A673 (cell line): Measurements from ENCODE around the gene CLASP1. TPM values are rescaled to one million over a fixed set of nuclear protein-coding genes. Genes with fewer than 3 reads are reported as not detected.
"Not testable (repeated sequence)": the region's sequence is repeated elsewhere in the genome, so short reads cannot be mapped to it uniquely, and the experiment has no call there.

Experiments
- BruUV-seq: library from RNA; stranded (reverse); fragments of 400-500 nt; replicated peaks from 2 replicates; lab custom pipeline; 2021; lab: Mats Ljungman, UMichigan
- CTCF ChIA-PET: fragments of 300-600 bp; sonication (Branson Sonifier 250); formaldehyde crosslinking; loops from one replicate; lab custom pipeline; 2022; ENCODE audit warnings: antibody characterized with exemption; lab: Charles Lee
- POLR2A ChIA-PET: fragments of 300-600 bp; sonication (Branson Sonifier 250); formaldehyde crosslinking; loops from one replicate; lab custom pipeline; 2022; ENCODE audit warnings: antibody characterized with exemption; ENCODE audit not compliant: low non-redundant PET; lab: Charles Lee
- DNase-seq: peaks from one replicate; pipeline ENCODE4 v3.0.0-alpha.2; 2015; ENCODE audit warnings: low spot score
- H3K27ac ChIP-seq: fragments of 200-600 bp; sonication (generic); 2 replicates; pipeline ENCODE4 v1.5.1; 2016; ENCODE audit warnings: mixed run types, low read depth, mild to moderate bottlenecking, mixed read lengths, antibody characterized with exemption, low read length; ENCODE audit not compliant: poor library complexity, severe bottlenecking
- H3K27me3 ChIP-seq: fragments of 200-600 bp; sonication (generic); replicated peaks from 2 replicates; pipeline ENCODE4 v1.6.1; 2017; ENCODE audit warnings: mixed run types, low read depth, mild to moderate bottlenecking, mixed read lengths, antibody characterized with exemption, low read length; ENCODE audit not compliant: insufficient read depth, poor library complexity
- H3K36me3 ChIP-seq: fragments of 200-600 bp; sonication (generic); 2 replicates; pipeline ENCODE4 v1.6.1; 2016; ENCODE audit warnings: mixed run types, mild to moderate bottlenecking, mixed read lengths, antibody characterized with exemption, low read length; ENCODE audit not compliant: insufficient read depth, poor library complexity, severe bottlenecking
- H3K4me1 ChIP-seq: fragments of 200-600 bp; sonication (generic); 2 replicates; pipeline ENCODE4 v1.6.1; 2017; ENCODE audit warnings: mixed run types, mild to moderate bottlenecking, mixed read lengths, antibody characterized with exemption, low read length; ENCODE audit not compliant: insufficient read depth, poor library complexity, severe bottlenecking
- H3K4me3 ChIP-seq: fragments of 200-600 bp; sonication (generic); 2 replicates; pipeline ENCODE4 v1.5.1; 2016; ENCODE audit warnings: low read depth, mixed run types, mild to moderate bottlenecking, mixed read lengths, low read length; ENCODE audit not compliant: poor library complexity, severe bottlenecking
- H3K9me3 ChIP-seq: fragments of 200-600 bp; sonication (generic); 2 replicates; pipeline ENCODE4 v1.6.1; 2016; ENCODE audit warnings: mixed run types, low read depth, mild to moderate bottlenecking, mixed read lengths, antibody characterized with exemption, low read length; ENCODE audit not compliant: poor library complexity, severe bottlenecking
- CTCF ChIP-seq: fragments of 300-800, 200-600 bp; sonication (generic); conservative IDR thresholded peaks from 2 replicates; pipeline ENCODE4 v1.5.1; 2017; ENCODE audit warnings: low read depth, mild to moderate bottlenecking, antibody characterized with exemption, low read length, moderate library complexity, mixed read lengths
- EZH2 ChIP-seq: fragments of 200-600 bp; sonication (generic); IDR thresholded peaks from 2 replicates; pipeline ENCODE4 v1.6.1; 2017; ENCODE audit warnings: borderline replicate concordance, low read depth, mild to moderate bottlenecking, mixed read lengths, antibody characterized with exemption, low read length; ENCODE audit not compliant: poor library complexity, severe bottlenecking
- intact Hi-C: fragments of 100-400 bp; cut with micrococcal nuclease; formaldehyde crosslinking; loops from one replicate; pipeline ENCODE4 v1.10.0; 2022; ENCODE audit not compliant: unreplicated experiment
- total RNA-seq: library from RNA; stranded (reverse); gene quantifications from 2 replicates; pipeline ENCODE4 v1.2.3, GENCODE V29; 2021

CLASP1 gene
- total RNA-seq, 1 experiment from 2014 or later = 69.1 TPM

- no peaks in the 10 kb centered on the region for H3K9me3 ChIP-seq
- no peak for TF ChIP-seq CTCF
- TF ChIP-seq EZH2 = no peak
- intact Hi-C loops = no loop called here
- no peaks in the 10 kb centered on the region for H3K36me3 ChIP-seq
- no peak overlapping the region for H3K27ac ChIP-seq
- POLR2A ChIA-PET = no interaction called here
- no peak overlapping the region for H3K4me3 ChIP-seq
- H3K4me1 ChIP-seq = no peaks in the 10 kb centered on the region
- no TSS peak for BruUV-seq
- H3K27me3 ChIP-seq = peaks cover 3% of the 10 kb centered on the region
- CTCF ChIA-PET = no interaction called here
- no peak for DNase-seq
Measured at GRCh38 chr2:121316986-121317385, 332.3 kb downstream of the CLASP1 start.

- peaks cover 10% of the 10 kb centered on the region for H3K27me3 ChIP-seq
- BruUV-seq, CTCF ChIA-PET, DNase-seq, H3K4me1 ChIP-seq, intact Hi-C loops, H3K9me3 ChIP-seq, H3K4me3 ChIP-seq, H3K27ac ChIP-seq, POLR2A ChIA-PET, H3K36me3 ChIP-seq: not testable (repeated sequence)
Measured at GRCh38 chr2:121313701-121314100, 335.6 kb downstream of the CLASP1 start.

- ChIA-PET POLR2A (no interaction called here), CTCF (no interaction called here)
- intact Hi-C loops = no loop called here
- no peak overlapping the region for H3K27ac ChIP-seq
- no peaks in the 10 kb centered on the region for H3K4me1 ChIP-seq
- H3K36me3 ChIP-seq = no peaks in the 10 kb centered on the region
- no peak for TF ChIP-seq CTCF
- no peak for TF ChIP-seq EZH2
- BruUV-seq = no TSS peak
- DNase-seq = no peak
- H3K9me3 ChIP-seq = no peaks in the 10 kb centered on the region
- peaks cover 24% of the 10 kb centered on the region for H3K27me3 ChIP-seq
- H3K4me3 ChIP-seq = no peak overlapping the region
Measured at GRCh38 chr2:121309801-121310200, 339.5 kb downstream of the CLASP1 start.

GRCh38 chr2:121309323-121309722, 339.9 kb downstream of the CLASP1 start:
- H3K9me3 ChIP-seq = no peaks in the 10 kb centered on the region
- peaks cover 26% of the 10 kb centered on the region for H3K27me3 ChIP-seq
- intact Hi-C loops = no loop called here
- ChIA-PET POLR2A (no interaction called here), CTCF (no interaction called here)
- TF ChIP-seq CTCF (no peak), EZH2 (no peak)
- no TSS peak for BruUV-seq
- no peaks in the 10 kb centered on the region for H3K4me1 ChIP-seq
- H3K4me3 ChIP-seq = no peak overlapping the region
- H3K27ac ChIP-seq = no peak overlapping the region
- no peak for DNase-seq
- no peaks in the 10 kb centered on the region for H3K36me3 ChIP-seq
